Nephron progenitor cell (in vitro differentiated cells): Measurements from ENCODE around the gene BLOC1S5.

ENCODE experiments used
- DNase-seq: peaks from one replicate; pipeline ENCODE4 v3.0.0; 2021
- H3K27ac Mint-ChIP-seq: 2 replicates; pipeline ENCODE4 v1.8.0; 2021; ENCODE audit warnings: mild to moderate bottlenecking, moderate library complexity, mixed read lengths
- H3K27me3 Mint-ChIP-seq: 2 replicates; pipeline ENCODE4 v1.8.0; 2021; ENCODE audit warnings: mild to moderate bottlenecking, low read depth, mixed read lengths; ENCODE audit not compliant: poor library complexity
- H3K36me3 Mint-ChIP-seq: 2 replicates; pipeline ENCODE4 v1.8.0; 2021; ENCODE audit warnings: low read depth, mixed read lengths
- H3K4me1 Mint-ChIP-seq: 2 replicates; pipeline ENCODE4 v1.8.0; 2021; ENCODE audit warnings: mixed read lengths
- H3K4me3 Mint-ChIP-seq: 2 replicates; pipeline ENCODE4 v1.8.0; 2021; ENCODE audit warnings: mild to moderate bottlenecking, moderate library complexity, mixed read lengths
- H3K9me3 Mint-ChIP-seq: 2 replicates; pipeline ENCODE4 v1.8.0; 2021; ENCODE audit warnings: mild to moderate bottlenecking, moderate library complexity, mixed read lengths
- CTCF ChIP-seq: fragments of 200-600 bp; sonication (generic); IDR thresholded peaks from 2 replicates; pipeline ENCODE4 v1.5.0; 2021; ENCODE audit warnings: antibody characterized with exemption

The BLOC1S5 gene

GRCh38 chr6:8029243-8029870 is 34.8 kb downstream of the BLOC1S5 start:
- Mint-ChIP-seq H3K27ac (peak overlapping the region; percentile 20), H3K4me1 (peaks cover 18% of the 10 kb centered on the region), H3K36me3 (peaks cover 55% of the 10 kb centered on the region)

GRCh38 chr6:8027965-8028651 is 36.1 kb downstream of the BLOC1S5 start:
- peaks cover 34% of the 10 kb centered on the region for H3K9me3 Mint-ChIP-seq
- H3K27ac Mint-ChIP-seq, result peak overlapping the region; percentile 38
- DNase-seq, result no peak

More at GRCh38 chr6:8029243-8029870, 34.8 kb downstream of the BLOC1S5 start:
- Mint-ChIP-seq H3K27me3 (no peaks in the 10 kb centered on the region), H3K4me3 (no peak overlapping the region), H3K9me3 (peaks cover 45% of the 10 kb centered on the region)
- no peak for TF ChIP-seq CTCF
- DNase-seq, result no peak

GRCh38 chr6:8026800-8027199 is 37.4 kb downstream of the BLOC1S5 start:
- DNase-seq, result no peak
- H3K36me3 Mint-ChIP-seq, result peaks cover 44% of the 10 kb centered on the region
- no peak overlapping the region for H3K4me3 Mint-ChIP-seq
- peaks cover 21% of the 10 kb centered on the region for H3K9me3 Mint-ChIP-seq
- H3K27me3 Mint-ChIP-seq, result no peaks in the 10 kb centered on the region
- TF ChIP-seq CTCF, result no peak
- no peak overlapping the region for H3K27ac Mint-ChIP-seq
- H3K4me1 Mint-ChIP-seq, result peaks cover 18% of the 10 kb centered on the region

More at GRCh38 chr6:8027965-8028651, 36.1 kb downstream of the BLOC1S5 start:
- Mint-ChIP-seq H3K36me3 (peaks cover 49% of the 10 kb centered on the region), H3K4me1 (peaks cover 18% of the 10 kb centered on the region), H3K4me3 (no peak overlapping the region), H3K27me3 (no peaks in the 10 kb centered on the region)
- TF ChIP-seq CTCF, result no peak

- H3K4me3 Mint-ChIP-seq, result no peak overlapping the region
- peak overlapping the region; percentile 82 for H3K27ac Mint-ChIP-seq
- H3K36me3 Mint-ChIP-seq, result peaks cover 43% of the 10 kb centered on the region
- H3K9me3 Mint-ChIP-seq, result peaks cover 6% of the 10 kb centered on the region
- H3K27me3 Mint-ChIP-seq, result no peaks in the 10 kb centered on the region
- no peak for TF ChIP-seq CTCF
- H3K4me1 Mint-ChIP-seq, result peaks cover 18% of the 10 kb centered on the region
- DNase-seq, result no peak
These were observed 39.0 kb downstream of the BLOC1S5 start for GRCh38 chr6:8025191-8025590.

GRCh38 chr6:8023638-8024037 is 40.6 kb downstream of the BLOC1S5 start:
- H3K27me3 Mint-ChIP-seq, result no peaks in the 10 kb centered on the region

More at GRCh38 chr6:8023638-8024037, 40.6 kb downstream of the BLOC1S5 start:
- Mint-ChIP-seq H3K36me3 (peaks cover 34% of the 10 kb centered on the region), H3K27ac (no peak overlapping the region), H3K4me1 (peaks cover 4% of the 10 kb centered on the region), H3K4me3 (no peak overlapping the region), H3K9me3 (no peaks in the 10 kb centered on the region)
- TF ChIP-seq CTCF, result no peak
- no peak for DNase-seq
